ENCODE measurements around the gene LSM3.
"Not testable (repeated sequence)": the region's sequence is repeated elsewhere in the genome, so short reads cannot be mapped to it uniquely, and the experiment has no call there.

The LSM3 gene

DNA sequence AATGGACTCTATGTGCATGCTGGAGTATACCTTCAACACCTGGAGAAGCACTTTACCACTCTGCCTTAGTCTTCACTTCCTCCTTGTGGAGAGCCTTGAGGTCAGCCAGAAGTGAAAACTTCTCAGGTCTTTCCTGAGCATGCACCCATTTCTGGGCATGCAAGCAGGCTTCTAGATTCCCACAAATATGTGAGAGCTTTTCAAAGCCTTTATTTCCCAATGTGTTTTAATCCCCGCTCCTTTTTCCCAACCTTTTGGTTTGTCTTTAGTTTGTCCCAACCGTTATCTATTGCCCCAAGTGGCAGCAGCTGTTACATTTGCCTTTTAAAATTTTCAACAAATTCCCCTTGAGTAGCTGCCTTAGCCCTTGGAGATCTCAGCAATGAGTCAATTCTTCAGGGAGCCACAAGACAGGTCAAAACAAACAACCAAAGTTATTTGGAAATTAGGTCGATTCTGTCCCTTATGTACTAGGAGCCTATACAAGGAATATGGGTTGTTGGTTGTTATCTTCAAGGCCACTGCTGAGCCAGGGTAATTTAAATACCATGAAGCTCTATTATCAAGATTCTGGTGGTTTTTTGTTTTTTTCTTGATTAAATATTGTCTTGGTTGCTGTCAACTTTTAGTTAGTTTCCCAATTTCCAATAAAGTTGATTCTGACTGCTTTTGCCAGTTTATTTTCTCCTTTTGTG lies 44.4 kb downstream of the LSM3 start:
- DNase-seq: peak; percentile 43

DNA sequence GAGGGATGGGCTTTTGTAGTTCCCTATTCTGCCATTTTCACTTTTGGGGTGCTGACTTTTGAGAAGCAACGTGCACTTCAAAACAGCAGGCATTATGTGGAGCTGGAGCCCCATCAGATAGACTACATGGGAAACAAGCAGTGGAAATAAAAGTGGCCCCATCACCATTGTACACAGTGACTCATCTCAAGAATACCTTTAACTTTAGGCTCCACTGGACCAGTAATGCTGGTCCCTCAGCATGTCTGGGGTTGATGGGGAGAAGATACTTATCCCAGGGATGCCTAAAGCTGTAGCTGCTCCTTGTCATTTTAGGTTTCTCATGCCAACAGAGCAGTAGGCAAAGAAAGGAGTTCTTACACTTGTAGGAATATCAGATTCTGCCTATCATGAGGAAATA lies 45.0 kb downstream of the LSM3 start:
- DNase-seq: no peak

DNA sequence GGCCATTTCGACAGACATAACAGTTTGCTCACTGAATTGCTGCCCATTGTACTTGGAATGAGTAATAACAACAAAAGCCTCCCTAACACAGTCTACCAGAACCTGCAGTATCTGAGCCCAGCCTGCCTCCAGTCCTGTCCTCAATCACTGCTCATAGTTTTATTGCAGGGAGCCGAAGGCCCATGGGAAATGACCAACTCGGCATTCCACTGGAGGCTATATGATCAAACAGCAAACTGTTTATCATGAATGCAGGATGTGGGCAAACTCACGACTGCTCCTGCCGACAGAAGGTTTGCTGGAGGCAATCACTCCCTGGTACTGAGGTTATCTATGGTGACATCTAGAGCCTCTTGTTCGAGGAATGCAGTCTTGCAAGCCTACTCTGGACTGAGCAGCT lies 46.3 kb downstream of the LSM3 start:
- DNase-seq: peak; percentile 83

DNA sequence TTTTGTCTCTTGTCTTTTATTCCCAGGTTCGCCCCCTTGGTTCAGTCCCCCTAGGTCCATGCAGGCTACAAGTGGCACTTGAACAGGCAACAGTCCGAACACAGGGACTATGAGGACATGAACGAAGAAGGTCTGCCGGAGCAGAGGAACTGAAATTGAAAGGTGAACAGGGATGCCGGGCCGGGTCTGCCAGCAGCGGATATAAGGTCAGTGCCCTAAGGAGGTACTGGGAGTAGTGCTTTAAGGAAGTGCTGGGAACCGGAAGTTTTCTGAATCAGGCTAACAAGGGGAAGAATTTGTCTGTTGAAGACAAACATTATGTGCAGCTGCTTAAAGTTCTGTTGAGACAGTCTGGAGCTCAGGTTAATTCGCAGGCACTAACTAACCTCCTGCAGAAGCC lies 46.8 kb downstream of the LSM3 start:
- DNase-seq: no peak

DNA sequence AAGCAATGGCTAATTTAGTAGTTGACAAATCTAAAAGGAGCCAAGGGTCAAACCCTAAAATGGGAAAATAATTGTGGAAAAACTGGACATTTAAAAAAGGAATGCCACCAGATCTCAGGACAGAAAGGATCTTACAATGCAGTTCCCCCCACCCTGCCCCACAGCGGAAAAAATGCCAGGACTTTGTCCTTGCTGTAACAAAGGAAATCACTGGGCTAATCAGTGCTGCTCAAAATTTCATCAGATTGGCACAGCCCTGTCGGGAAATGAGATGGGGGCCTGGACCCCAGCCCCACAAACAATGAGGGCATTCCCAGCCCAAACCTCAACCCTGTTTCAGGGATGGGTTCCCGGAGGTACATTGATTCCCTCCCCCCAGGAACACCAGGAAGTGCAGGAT lies 47.7 kb downstream of the LSM3 start:
- DNase-seq: not testable (repeated sequence)

DNA sequence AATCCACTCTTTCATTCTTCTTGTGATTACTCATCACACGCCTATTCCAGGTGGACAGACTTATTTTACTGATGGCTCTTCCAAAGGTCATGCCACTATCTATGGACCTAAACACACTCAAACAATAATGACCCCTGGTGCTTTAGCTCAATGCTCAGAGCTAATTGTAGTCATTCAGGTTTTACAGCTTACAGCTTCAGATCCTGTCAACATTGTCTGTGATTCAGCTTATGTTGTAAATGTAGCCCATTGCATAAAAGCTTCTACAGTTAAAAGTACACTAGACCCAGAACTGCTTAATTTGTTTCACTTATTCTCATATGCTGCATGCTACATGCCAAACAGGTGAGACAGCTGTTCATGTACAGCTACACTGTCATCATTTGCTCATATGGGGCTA lies 49.2 kb downstream of the LSM3 start:
- DNase-seq: no peak

DNA sequence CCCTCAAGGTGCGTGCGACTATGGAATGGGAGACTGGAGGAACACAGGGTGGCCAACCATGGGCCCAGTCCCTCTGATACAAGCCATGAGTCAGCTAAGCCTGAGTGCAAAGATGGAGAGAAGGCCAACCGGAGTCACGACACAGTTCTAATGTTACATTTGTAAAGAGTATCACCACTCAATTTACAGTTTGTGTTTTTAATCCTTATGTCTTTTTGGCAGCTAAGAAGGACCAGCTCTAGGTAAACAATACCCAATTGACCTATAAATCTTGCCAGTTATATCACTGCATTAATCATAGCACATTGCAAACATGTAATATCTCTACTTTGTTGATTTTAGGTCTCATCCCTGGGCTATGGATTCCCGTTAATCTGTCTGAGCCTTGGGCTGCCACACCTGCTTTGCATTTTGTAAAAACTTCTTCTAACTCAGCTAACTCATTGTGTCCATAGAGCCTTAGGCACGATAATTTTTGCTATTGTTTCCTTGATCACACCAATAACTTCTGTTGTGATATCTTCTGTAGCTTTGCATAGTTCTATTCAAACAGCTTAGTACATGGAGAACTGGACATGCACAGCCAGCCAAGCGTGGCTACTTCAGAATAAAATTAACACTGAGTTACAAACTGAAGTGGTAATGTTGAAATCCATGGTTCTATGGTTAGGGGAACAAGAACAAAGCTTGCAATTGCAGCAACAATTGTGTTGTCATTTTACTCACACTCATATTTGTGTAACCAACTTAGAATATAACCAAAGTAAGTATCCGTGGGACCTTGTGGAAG lies 50.3 kb downstream of the LSM3 start:
- DNase-seq: no peak

DNA sequence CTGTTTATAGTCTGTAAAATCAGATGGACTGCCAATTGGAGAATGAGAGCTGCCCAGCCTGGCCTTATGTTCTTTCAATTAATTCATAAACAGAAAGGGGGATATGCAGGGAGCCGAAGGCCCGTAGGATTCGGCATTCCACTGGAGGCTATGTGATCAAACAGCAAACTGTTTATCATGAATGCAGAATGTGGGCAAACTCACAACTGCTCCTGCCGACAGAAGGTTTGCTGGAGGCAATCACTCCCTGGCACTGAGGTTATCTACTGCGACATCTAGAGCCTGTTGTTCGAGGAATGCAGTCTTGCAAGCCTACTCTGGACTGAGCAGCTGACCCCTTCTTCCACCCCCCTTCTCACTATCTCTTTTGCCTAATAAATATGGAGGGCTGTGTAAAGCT lies 51.1 kb downstream of the LSM3 start:
- DNase-seq: not testable (repeated sequence)

DNA sequence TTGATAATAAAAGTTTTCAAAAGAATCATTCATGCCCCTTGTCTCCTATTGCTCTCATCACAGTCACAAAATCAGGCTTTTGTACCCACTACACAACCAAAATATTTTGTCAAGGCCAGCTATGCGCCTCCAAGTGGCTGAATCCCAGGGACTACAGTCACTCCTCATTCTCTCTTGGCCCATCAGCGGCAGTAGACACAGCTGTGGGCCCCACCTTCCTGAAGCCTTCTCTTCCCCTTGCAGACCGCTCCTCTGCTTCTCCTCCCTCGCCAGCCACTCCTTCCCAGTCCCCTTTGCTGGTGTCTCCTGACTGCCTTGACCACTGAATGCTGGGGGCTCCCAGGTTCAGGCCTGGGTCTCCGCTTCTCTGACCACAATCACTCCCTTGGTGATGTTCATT lies 52.1 kb downstream of the LSM3 start:
- DNase-seq: no peak

DNA sequence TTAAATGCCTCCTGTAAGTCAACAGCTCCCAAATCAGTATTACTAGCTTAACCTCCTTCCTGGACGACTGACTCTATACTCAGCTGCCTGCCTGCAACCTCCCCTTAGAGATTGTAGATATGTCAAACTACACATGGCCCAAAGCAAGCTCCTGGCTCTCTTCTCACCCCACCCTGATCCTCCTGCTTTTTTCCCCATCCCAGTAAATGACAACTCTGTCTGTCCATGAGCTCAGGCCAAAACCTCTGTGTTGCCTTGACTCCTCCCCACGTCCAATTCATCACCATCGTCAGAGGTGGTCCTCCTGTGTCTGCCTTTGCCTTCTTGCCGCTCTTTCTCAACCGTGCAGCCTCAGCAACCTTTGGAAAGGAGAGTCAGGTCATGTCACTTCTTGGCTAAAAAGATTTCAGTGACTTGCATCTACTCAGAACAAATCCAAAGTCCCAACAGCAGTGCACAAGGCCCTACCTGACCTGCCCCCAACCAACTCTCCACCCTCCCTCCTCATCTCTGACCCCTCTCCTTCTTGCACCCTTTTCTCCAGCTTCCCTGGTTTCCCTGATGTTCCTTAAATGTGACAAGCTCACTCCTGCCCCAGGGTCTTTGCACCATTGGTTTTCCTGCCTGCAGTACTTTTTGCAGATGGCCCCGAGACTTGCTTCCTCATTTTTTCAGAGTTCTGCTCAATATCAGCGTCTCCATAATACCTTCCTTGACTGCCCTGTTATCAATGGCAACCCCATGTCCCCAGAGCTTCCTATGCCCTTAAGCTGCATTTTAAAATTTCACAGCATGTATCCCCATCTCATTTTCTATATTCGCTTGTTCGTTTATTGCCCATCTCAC lies 52.8 kb downstream of the LSM3 start:
- DNase-seq: no peak

DNA sequence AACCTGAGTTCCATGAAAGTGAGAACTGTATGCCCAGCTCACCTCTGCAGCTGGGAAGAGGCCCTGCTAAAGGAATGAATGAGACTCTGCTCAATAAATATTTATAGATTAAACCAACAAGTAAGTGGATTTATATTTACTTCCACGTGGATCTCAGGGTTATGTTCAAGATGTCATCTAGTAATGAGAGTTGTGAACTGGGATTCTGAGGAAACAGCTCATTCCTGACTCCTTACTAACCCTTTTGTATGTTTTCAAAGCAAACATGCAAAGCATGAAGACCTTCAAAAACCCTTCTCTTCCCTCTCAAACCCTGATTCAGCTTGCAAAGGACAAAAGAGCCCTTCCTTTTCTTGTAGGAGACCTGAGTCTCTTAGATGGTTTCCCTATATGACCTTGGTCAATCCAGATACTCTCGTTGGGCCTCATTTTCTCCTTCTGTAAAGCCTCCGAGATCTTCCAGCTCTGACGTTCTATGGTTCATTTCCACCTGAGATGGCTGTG lies 53.4 kb downstream of the LSM3 start:
- no peak for DNase-seq

DNA sequence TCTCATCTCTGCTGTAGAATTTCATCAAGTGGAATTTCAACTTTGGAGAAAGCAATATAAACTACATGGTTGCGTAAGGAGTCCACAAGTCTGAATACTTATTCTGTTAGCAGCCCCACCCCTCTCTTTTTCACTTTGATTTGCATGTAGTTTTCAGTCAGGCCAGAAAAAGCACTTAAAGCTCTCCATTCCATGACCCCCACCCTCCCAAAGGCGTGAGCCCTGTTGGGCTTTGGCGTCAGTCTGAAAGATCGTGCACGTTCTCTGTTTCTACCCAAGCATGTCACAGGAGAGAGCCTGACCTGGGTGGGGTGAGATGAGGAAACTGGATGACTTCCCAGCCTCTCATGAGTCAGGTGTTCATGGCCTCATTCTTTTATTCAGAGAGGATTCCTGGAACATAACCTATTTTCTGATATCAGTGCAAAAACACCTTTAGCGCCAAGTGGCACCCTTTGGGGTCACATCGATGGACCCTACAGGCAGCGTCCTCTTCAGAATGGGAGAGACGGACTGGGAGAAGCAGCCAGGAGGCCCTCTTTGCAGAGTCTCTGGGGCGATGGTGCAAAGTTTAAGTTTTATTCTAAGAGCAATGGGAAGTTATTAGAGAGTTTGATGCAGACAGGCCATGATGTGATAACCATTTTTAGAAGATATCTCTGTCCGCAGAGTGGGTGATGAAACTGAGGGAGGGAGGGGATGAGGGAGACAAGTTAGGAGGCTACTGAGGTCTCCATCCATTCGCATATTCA lies 55.8 kb downstream of the LSM3 start:
- no peak for DNase-seq

DNA sequence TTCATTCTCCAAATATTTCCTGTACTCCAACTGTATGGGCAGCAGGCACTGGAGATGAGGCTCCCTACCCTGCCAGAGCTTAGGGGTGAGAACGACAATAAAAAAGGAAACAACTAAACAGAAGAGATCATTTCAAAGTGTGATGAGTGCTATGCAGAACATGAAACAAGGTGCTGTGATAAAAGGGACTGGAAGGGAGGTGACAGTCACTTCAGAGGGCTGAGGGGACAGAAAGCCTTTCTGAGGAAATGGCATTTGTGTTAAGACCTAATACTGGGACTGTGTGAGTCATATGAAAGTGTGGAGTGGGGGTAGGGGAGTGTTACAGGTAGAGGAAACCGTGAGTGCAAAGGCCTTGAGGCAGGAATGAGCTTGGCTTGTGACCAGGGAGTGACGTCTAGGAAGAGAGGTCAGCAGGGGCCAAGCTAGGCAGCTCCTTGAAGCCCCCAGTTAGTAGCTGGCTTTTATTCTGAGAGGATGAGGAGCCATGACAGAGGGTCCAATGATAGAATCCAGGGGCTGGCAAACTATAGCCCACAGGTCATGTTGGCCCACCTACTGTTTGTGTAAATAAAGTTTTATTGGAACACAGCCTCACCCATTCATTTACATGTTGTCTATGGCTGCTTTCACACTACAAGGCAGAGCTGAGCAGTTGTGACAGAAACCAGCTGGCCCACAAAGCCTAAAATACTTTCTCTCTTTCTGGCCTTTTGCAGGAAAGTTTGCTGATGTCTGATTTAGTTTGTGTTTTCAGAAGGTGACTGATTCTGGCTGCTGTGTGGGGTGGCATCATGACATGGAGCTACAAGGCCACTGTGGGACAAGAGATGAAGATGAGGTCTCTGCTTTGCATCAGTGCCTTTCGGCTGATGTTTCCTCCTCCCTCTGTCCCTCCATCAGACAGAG lies 56.6 kb downstream of the LSM3 start:
- no peak for DNase-seq

DNA sequence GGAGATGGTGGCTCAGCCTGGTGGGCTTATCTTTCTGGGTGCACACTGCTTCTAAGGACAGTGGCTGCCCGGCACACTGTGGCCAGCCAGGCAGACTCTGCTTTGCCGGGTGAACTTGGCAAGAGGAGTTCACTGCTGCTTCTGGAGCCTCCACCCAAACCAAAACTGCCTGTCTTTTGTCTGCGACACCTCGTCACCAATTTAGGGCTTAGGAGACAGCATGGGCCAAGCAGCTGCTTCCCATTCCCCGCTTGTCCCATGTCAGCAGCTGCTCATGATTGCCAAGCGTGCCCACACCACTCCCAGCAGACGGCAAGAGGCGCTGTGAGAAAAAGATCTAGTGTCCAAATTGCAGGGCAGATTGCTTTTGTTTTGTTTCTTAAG lies 57.3 kb downstream of the LSM3 start:
- no peak for DNase-seq

DNA sequence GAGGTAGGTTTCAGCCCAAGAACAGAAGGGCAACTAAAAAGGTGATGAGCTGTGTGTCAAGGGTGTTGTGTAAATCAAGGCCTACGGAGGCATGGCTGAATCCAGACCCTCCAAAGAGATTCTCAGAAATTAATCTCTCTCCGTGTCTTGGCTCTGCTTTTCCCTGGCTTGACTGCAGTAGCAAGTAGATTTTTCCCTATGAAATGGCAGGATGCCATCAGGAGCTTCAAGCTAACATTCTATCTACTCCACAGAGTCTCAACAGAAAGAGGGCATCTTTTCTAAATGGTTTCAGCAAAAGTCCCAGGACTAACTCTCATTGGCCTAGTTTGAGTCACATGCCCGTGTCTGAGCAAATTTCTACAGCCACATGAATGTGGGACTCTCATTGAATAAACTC lies 58.3 kb downstream of the LSM3 start:
- DNase-seq: no peak

DNA sequence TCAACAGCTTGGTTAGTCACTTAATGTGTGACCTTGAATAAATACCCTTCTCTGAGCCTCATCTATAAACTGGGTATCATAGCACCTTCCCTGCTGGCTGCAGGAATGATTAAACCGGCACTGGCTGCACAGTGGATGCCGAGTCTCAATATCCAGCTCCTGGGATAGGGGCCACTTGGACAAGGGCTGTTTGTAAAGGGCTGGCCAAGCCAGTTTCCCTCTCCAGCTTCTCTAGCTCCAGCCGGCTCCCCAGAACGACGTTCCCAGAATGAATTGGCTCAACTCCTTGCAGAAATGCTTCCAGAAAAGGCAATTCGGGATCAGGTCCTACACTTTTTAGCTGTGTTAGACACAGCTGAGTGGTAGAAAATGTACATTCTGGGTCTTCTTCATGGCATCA lies 58.8 kb downstream of the LSM3 start:
- DNase-seq: no peak

DNA sequence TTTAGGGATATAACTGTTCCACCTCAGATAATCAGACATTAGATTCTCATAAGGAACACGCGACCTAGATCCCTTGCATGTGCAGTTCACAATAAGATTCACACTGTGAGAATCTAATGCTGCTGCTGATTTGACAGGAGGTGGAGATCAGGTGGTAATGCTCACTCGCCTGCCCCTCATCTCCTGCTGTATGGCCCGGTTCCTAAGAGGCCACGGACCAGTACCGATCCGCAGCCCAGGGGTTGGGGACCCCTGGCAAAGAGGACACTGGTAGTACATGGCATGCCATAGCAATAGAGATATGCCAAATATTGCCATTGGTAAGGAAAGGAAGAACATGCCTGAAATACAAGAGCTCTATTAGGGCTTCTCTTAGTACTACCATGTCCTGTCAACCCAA lies 59.7 kb downstream of the LSM3 start:
- DNase-seq: no peak

DNA sequence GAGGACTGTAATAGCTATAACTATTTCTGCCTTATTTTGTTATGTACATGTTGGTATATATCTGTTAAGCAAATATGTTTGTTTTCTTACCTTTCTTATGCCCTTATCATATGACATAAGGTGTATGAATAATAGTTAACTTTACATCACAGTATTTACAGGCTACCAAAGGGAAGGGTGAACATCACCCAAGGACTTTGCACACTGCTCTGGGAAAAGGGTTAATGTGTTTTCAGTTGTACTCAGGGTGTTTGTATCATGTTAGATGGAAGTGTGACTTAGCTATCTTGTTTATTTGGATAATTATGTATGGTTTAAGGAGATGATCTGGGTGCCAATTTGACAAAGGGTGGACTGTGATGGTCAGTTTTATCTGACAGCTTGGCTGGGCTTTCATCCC lies 60.3 kb downstream of the LSM3 start:
- DNase-seq: no peak

DNA sequence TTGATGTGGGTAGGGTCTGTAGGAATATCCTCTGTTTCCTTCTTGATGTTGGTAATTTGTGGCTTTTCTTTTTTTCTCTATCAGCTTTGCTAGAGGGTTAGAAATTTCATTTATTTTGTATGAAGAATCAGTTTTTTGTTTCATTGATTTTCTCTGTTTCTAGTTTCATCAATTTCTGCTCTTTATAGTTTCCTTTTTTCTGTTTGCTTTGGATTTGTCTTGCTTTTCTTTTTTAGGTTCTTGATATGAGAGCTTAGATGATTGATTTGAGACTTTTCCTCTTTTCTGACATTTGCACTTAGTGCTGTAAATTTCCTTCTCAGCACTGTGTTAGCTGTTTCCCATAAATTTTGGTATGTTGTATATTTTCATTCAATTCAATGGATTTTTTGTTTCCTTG lies 61.3 kb downstream of the LSM3 start:
- no peak for DNase-seq

DNA sequence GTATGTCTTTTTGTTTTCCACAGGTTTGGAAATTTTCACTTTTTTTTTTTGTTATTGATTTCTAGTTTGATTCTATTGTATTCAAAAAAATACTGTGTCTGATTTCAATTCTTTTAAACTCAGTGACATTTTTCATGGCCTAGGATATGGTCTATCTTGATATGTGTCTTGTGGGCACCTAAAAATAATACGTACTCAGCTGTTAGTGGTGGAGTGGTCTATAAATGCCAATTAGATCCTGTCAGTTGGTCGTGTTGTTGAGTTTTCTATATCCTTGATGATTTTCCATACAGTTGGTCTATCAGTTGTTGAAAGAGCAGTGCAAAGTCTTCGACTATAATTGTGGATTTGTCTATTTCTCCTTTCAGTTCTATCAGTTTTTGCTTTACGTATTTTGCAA lies 61.7 kb downstream of the LSM3 start:
- DNase-seq: no peak

DNA sequence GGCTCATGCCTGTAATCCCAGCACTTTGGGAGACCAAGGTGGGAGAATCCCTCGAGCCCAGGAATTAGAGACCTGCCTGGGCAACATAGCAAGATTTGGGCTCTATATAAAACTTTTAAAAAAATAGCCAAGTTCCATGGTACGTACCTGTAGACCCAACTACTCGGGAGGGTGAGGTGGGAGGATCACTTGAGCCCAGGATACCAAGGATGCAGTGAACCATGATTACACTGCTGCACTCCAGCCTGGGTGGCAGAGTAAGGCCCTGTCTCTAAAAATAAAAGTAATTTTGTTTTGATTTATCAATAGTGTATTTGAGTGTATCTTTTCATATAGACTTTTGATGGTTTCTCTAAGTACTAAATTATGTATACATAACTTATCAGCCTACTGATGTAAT lies 63.1 kb downstream of the LSM3 start:
- no peak for DNase-seq

Measured in T1000 (cell line).